Measurements from ENCODE around the gene RAB3B.

The RAB3B gene

DNA sequence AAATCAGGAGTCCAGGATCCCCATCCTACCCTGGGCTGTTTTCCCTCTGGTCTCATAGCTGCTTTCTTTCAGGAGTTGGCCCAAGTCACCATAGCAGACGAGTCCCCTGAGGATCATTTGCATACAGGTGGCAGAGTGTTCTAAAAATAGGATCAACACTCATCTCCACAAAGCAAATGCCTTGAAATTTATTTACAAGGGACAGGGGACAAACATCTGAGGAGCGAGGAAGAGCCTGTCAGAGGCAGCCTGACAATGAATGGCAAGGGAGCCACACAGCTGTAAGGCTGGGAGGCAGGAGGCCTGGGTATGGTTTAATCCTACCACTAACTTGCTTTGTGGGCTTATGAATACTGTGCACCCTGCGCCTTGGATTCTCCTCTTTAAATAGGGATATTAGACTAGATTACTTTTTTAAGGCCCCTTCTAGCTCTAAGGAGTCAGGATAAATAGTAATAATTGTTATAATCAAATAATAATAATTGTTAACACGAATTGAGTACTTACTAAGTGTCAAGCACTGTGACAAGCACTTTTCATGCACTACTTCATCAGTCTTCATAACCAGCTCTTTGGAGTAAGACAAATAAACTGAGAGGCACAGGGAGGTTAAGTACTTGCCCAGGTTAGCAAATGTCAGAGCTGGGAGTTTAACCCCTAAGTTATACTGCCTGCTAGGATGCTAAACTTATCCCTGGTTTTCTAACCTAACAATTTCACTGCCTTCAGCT lies 34.5 kb downstream of the RAB3B start:
- FAIRE-seq, result no peak

GRCh38 chr1:51954783-51955182 lies 35.7 kb downstream of the RAB3B start:
- no peak for FAIRE-seq

GRCh38 chr1:51953079-51953478 lies 37.4 kb downstream of the RAB3B start:
- FAIRE-seq, result no peak

GRCh38 chr1:51952638-51953037 lies 37.9 kb downstream of the RAB3B start:
- FAIRE-seq, result no peak

GRCh38 chr1:51950701-51951100 lies 39.8 kb downstream of the RAB3B start:
- FAIRE-seq, result no peak

DNA sequence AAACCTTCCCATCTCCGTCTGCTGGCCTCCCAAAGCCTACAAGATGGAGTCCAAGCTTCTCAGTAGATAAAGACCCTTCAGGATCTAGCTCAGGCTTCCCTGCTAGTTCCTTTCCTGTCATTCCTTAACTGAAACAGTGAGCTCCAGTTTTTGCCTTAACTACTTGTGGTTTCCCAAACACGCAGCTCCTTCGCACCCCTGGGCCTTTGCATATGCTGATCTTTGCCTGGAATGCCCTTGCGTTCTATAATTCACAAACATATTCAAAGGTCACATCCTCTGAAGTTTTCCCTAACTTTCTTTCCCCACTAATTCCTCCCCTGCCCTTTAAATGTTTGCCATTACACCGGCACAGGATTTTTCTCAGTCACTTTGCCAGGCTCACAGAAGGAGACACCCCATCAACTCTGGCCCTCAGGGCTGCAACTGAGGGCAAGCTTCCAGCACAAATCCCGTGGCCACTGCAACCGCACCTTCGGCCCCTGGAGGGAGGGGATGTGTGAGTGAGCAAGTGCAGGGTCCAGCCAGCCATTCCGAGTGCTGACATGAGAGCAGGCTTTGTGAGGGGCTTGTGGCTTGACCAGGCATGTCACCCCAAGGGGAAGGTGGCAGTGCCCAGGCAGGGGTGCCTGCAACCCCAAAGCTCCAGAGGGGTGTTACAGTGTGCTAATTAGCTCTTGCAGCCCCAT lies 41.3 kb downstream of the RAB3B start:
- no peak for FAIRE-seq

- FAIRE-seq, result no peak
Measured at GRCh38 chr1:51948491-51948915, 42.0 kb downstream of the RAB3B start.

DNA sequence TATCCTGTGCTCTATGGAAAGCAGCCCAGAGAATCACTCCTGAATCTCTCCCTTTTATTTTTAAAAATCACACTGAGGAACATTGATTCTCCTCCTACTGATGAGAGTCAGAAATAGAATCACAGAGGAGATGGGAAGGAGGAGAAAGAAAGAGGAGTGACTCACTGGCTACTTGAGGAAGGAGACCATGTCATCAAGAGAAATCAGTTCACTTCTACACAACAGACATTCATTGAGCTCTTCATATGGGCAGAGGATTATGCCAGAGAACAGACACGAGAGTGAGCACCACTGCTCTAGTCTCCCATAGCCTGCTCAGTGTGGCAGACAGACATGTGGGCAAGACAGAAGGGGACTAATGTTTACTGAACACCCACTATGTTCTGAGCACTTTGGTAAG lies 44.2 kb downstream of the RAB3B start:
- no peak for FAIRE-seq

DNA sequence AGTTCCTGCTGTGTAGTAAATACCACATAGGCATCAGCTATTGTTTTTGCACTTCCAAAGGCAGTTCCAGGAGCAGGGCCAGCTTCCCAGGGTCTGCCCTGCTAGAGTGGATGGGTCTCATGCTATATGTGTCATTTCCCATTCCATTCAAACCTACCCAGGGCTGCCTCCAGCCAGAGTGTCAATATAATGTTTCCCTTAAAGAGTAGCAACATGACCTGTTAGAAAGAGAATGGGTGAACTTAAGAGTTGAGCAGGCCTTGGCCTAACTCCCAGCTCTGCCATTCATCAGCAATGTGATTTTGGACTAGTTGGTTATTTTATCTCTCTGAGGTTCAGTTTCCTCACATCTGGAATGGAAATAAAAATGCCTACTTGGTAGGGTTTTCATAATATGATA lies 44.9 kb downstream of the RAB3B start:
- no peak for FAIRE-seq

- no peak for FAIRE-seq
Measured at GRCh38 chr1:51942281-51942680, 48.2 kb downstream of the RAB3B start.

GRCh38 chr1:51941528-51941927 lies 49.0 kb downstream of the RAB3B start:
- no peak for FAIRE-seq

GRCh38 chr1:51937112-51937511 lies 53.4 kb downstream of the RAB3B start:
- no peak for FAIRE-seq

DNA sequence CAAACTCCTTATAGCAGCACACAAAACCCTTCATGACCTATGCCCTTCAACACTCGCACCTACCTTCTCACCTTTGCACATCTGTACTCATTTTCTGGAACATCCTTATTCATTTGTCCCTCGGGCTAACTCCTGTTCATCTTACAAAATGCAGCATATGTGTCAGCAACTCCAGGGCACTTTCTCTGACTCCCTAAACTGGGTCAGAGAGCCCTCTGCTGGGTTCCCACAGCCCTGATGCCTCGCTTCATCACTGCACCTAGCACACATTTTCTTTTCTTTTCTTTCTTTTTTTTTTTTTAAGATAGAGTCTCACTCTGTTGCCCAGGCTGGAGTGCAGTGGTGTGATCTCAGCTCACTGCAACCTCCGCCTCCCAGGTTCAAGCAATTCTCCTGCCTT lies 54.0 kb downstream of the RAB3B start:
- FAIRE-seq, result no peak

DNA sequence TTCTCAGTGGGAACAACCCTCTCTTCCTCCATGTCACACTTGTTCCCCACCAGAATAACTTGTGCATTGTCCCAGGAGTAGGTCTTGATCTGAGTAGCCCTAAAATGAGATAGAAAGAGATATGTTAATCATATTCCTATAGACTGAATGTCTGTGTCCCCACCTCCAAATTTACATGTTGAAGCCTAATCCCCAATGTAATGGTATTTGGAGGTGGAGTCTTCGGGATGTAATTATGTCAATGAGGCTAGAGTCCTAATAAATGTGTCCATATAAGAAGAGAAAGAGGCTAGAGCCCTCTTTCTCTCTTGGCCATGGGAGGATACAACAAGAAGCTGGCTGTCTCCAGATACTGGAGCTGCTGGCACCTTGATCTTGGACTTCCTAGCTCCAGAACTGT lies 57.2 kb downstream of the RAB3B start:
- FAIRE-seq, result no peak

GRCh38 chr1:51930329-51930728 lies 60.2 kb downstream of the RAB3B start:
- FAIRE-seq, result no peak

DNA sequence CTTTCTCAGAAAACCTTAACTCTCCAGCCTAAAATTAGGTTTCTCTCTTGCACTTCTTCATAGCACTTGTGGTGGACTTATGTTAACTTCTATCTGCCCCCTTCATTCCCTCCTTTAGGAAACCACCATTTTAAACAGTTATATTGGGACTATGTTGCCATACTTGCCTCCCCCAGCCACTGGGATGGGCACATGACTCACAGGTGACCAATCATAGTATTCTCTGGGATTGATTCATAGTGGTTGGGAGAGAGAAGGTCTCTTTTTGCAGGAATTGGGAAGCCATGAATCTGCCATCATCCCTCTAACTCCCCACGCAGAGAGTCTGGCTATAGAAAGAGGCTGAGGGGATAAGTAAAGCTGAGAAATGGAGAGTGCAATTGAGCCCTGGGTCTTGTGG lies 61.6 kb downstream of the RAB3B start:
- no peak for FAIRE-seq

DNA sequence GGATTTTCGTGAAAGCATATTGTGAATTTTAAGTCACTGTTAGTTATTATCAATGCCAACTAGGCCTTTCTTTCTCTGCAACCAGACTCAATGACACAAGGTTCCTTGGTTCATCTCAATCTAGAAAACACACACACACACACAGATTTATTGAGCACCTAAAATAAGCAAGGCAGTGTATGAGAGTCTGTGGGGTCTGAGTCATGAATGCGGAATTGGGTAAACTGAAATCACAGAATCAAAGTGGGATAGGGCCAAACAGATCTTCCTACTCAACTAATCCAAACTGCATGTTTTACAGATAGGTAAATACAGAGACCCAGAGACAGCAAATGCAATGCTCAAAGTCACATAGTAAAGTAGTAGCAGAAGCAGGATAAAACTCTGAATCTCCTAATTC lies 63.5 kb downstream of the RAB3B start:
- FAIRE-seq, result no peak

- FAIRE-seq, result no peak
Measured at GRCh38 chr1:51926171-51926812, 64.2 kb downstream of the RAB3B start.

DNA sequence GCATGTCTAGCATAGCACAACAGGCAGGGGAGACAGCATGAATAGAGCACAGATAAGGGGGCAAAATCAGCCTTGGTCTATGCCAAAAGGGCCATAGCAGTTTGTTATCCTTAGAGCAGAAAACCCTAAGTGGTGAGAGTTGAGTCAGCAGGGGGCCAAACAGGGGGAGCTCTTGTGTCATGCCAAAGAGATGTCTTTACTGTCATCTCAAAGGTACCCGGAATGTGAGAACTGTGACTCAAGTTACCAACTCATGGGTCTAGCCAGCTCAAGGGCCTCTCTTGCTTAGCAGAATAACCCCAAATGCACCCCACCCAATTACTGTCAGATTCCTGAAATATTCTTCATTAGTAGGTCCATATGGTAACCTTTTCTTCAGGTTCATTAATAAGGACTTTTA lies 66.0 kb downstream of the RAB3B start:
- no peak for FAIRE-seq

DNA sequence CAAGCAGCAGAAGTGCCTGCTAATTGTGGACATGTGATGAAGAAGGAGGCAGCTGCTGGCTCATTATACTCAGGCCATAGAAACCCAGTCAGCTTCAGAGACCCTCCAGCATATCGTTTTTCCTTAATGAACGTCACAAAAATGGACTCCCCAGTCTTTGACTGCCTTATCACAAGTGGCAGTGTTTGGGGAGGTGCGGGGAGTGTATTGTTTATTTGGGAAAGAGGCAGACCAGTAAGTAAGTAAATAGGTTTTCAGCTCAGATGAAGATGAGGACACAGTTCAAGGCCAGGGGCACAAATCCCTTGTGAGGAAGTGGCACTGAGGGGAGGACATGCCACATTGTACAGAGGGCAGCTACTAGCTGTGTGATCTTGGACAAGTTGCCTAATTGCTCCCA lies 68.5 kb downstream of the RAB3B start:
- no peak for FAIRE-seq

DNA sequence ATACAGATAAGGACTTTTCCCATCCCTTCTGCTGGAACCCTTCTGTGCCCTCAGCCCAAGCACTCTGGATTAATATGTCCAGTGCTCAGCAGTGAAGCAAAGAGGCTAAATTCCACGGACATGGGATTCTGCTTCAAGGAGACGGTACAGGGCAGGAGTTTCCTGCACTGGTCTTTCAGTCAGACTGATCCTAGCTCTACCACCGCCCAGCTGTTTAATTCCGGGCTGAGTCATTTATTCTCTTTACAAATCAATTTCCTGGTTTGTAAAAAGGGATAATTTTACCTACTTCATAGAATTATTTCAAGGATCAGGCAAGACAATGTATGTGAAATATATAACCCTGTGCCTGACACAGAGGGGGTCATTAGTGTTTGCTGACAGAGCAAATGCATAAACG lies 70.4 kb downstream of the RAB3B start:
- no peak for FAIRE-seq

- no peak for FAIRE-seq
Measured at GRCh38 chr1:51919684-51920083, 70.8 kb downstream of the RAB3B start.

- FAIRE-seq, result no peak
Measured at GRCh38 chr1:51916587-51917405, 73.7 kb downstream of the RAB3B start.

Data from islet of Langerhans (tissue), 1 donor.